Osteoblast (primary cell): Measurements from ENCODE around the gene TRPC6. TPM values are rescaled to one million over a fixed set of nuclear protein-coding genes. Genes with fewer than 3 reads are reported as not detected.

Experiments
- DNase-seq: peaks from one replicate; pipeline ENCODE4 v3.0.0; 2011; ENCODE audit warnings: low spot score, mixed read lengths; ENCODE audit not compliant: insufficient read length; ENCODE audit errors: missing footprints
- H2AFZ ChIP-seq: 2 replicates; pipeline ENCODE4 v1.6.0; 2011; ENCODE audit warnings: mild to moderate bottlenecking, low read length
- H3K27ac ChIP-seq: 2 replicates; pipeline ENCODE4 v1.5.1; 2011; ENCODE audit warnings: mild to moderate bottlenecking, low read depth, low read length, moderate library complexity
- H3K27me3 ChIP-seq: 2 replicates; pipeline ENCODE4 v1.6.0; 2012; ENCODE audit warnings: mild to moderate bottlenecking, control low read depth, inconsistent platforms, low read length, moderate library complexity; ENCODE audit not compliant: insufficient read depth
- H3K36me3 ChIP-seq: 2 replicates; pipeline ENCODE4 v1.5.1; 2011; ENCODE audit warnings: mild to moderate bottlenecking, low read length, control low read depth, moderate library complexity; ENCODE audit not compliant: insufficient read depth
- H3K4me1 ChIP-seq: 2 replicates; pipeline ENCODE4 v1.5.1; 2011; ENCODE audit warnings: mild to moderate bottlenecking, low read length, control low read depth, moderate library complexity; ENCODE audit not compliant: insufficient read depth
- H3K4me2 ChIP-seq: 2 replicates; pipeline ENCODE4 v1.6.0; 2011; ENCODE audit warnings: mild to moderate bottlenecking, low read length; ENCODE audit not compliant: insufficient read depth
- H3K4me3 ChIP-seq: fragments of 200-600 bp; sonication (generic); 3 replicates; pipeline ENCODE4 v1.5.1; 2012; ENCODE audit warnings: mild to moderate bottlenecking, low read length, inconsistent platforms; ENCODE audit not compliant: insufficient read depth
- H3K79me2 ChIP-seq: 2 replicates; pipeline ENCODE4 v1.6.0; 2012; ENCODE audit warnings: mild to moderate bottlenecking, low read length, control low read depth, inconsistent platforms; ENCODE audit not compliant: insufficient read depth
- H3K9me3 ChIP-seq: 2 replicates; pipeline ENCODE4 v1.5.1; 2011; ENCODE audit warnings: low read depth, low read length, control low read depth
- H4K20me1 ChIP-seq: 2 replicates; pipeline ENCODE4 v1.6.0; 2012; ENCODE audit warnings: mild to moderate bottlenecking, low read length, control low read depth; ENCODE audit not compliant: insufficient read depth
- CTCF ChIP-seq: IDR thresholded peaks from 2 replicates; pipeline ENCODE4 v1.5.1; 2011; ENCODE audit warnings: mild to moderate bottlenecking, low read depth, low read length, moderate library complexity; ENCODE audit errors: extremely low read depth
- total RNA-seq: library from RNA; depleted of rRNA; stranded (reverse); fragments of >200 nt; gene quantifications from 2 replicates; pipeline ENCODE4 v1.2.3, GENCODE V29; 2012

Gene TRPC6
- total RNA-seq, 1 donor, result 0.36 TPM

- no peaks in the 10 kb centered on the region for H3K9me3 ChIP-seq
- TF ChIP-seq CTCF, result no peak
- H4K20me1 ChIP-seq, result no peaks in the 10 kb centered on the region
- no peaks in the 10 kb centered on the region for H3K36me3 ChIP-seq
- peaks cover 2% of the 10 kb centered on the region for H3K4me1 ChIP-seq
- H3K79me2 ChIP-seq, result no peaks in the 10 kb centered on the region
- H3K4me3 ChIP-seq, result no peak overlapping the region
- no peak overlapping the region for H2AFZ ChIP-seq
- no peak overlapping the region for H3K27ac ChIP-seq
- no peak for DNase-seq
- H3K27me3 ChIP-seq, result no peaks in the 10 kb centered on the region
- no peak overlapping the region for H3K4me2 ChIP-seq
Observed at GRCh38 chr11:101433151-101433550, 150.7 kb downstream of the TRPC6 start.

GRCh38 chr11:101429703-101430540 is 153.9 kb downstream of the TRPC6 start:
- peaks cover 4% of the 10 kb centered on the region for H3K4me1 ChIP-seq
- no peaks in the 10 kb centered on the region for H3K9me3 ChIP-seq
- no peaks in the 10 kb centered on the region for H3K36me3 ChIP-seq
- no peak overlapping the region for H3K4me3 ChIP-seq
- no peak overlapping the region for H3K27ac ChIP-seq
- TF ChIP-seq CTCF, result no peak
- no peaks in the 10 kb centered on the region for H3K79me2 ChIP-seq
- no peak overlapping the region for H3K4me2 ChIP-seq
- H2AFZ ChIP-seq, result peak overlapping the region; percentile 37
- H3K27me3 ChIP-seq, result no peaks in the 10 kb centered on the region
- no peaks in the 10 kb centered on the region for H4K20me1 ChIP-seq
- DNase-seq, result no peak

- Histone ChIP-seq H3K36me3 (no peaks in the 10 kb centered on the region), H3K27me3 (no peaks in the 10 kb centered on the region), H4K20me1 (no peaks in the 10 kb centered on the region), H3K9me3 (no peaks in the 10 kb centered on the region), H2AFZ (no peak overlapping the region), H3K4me3 (no peak overlapping the region), H3K79me2 (no peaks in the 10 kb centered on the region), H3K27ac (no peak overlapping the region), H3K4me1 (peaks cover 4% of the 10 kb centered on the region), H3K4me2 (no peak overlapping the region)
- no peak for DNase-seq
- peak; percentile 61 for TF ChIP-seq CTCF
Observed at GRCh38 chr11:101428918-101429317, 154.9 kb downstream of the TRPC6 start.

- H3K36me3 ChIP-seq, result no peaks in the 10 kb centered on the region
- H3K27ac ChIP-seq, result no peak overlapping the region
- no peak overlapping the region for H3K4me3 ChIP-seq
- H3K4me2 ChIP-seq, result no peak overlapping the region
- H3K79me2 ChIP-seq, result no peaks in the 10 kb centered on the region
- no peaks in the 10 kb centered on the region for H4K20me1 ChIP-seq
- H3K27me3 ChIP-seq, result no peaks in the 10 kb centered on the region
- peak; percentile 31 for DNase-seq
- TF ChIP-seq CTCF, result no peak
- no peak overlapping the region for H2AFZ ChIP-seq
- no peaks in the 10 kb centered on the region for H3K4me1 ChIP-seq
- H3K9me3 ChIP-seq, result no peaks in the 10 kb centered on the region
Observed at GRCh38 chr11:101407324-101407723, 176.5 kb downstream of the TRPC6 start.
